Anterior cingulate cortex (tissue), 58 donors: ENCODE data around the gene EHBP1L1.
"Not testable (repeated sequence)": the region's sequence is repeated elsewhere in the genome, so short reads cannot be mapped to it uniquely, and the experiment has no call there.

ENCODE experiments used
- DNase-seq, 58 donors: peaks; one replicate each; lab custom pipeline; 2025; lab: John Stamatoyannopoulos, UW

The EHBP1L1 gene

GRCh38 chr11:65559951-65560537 lies 15.8 kb upstream of the EHBP1L1 start:
- DNase-seq, result peak in 7 of 58 donors; percentile 20 to 40 (median 33)

- peak in 23 of 58 donors; percentile 15 to 65 (median 29) for DNase-seq
These were observed 15.1 kb upstream of the EHBP1L1 start for GRCh38 chr11:65560555-65561418.

GRCh38 chr11:65562020-65562419 lies 13.8 kb upstream of the EHBP1L1 start:
- no peak for DNase-seq

GRCh38 chr11:65562788-65563187 lies 13.1 kb upstream of the EHBP1L1 start:
- no peak for DNase-seq

- no peak for DNase-seq
These were observed 12.3 kb upstream of the EHBP1L1 start for GRCh38 chr11:65563601-65564000.

GRCh38 chr11:65564879-65565559 lies 10.8 kb upstream of the EHBP1L1 start:
- not testable (repeated sequence) for DNase-seq

GRCh38 chr11:65565624-65566453 lies 10.0 kb upstream of the EHBP1L1 start:
- DNase-seq, result no peak

- DNase-seq, result peak in 6 of 58 donors; percentile 66 to 82 (median 76)
These were observed 6.5 kb upstream of the EHBP1L1 start for GRCh38 chr11:65569164-65569972.

- DNase-seq, result peak; percentile 95 to 100 (median 99)
These were observed 5.6 kb upstream of the EHBP1L1 start, which contains the start of gene ZNRD2 for GRCh38 chr11:65569973-65570918. ZNRD2 (plus strand) TSS chr11:65570477; CDS start chr11:65570492, 15 bp downstream.

GRCh38 chr11:65571420-65571819 lies 4.4 kb upstream of the EHBP1L1 start:
- DNase-seq, result no peak

- DNase-seq, result no peak
These were observed 3.9 kb upstream of the EHBP1L1 start for GRCh38 chr11:65571940-65572339.

- peak; percentile 17 to 94 (median 80) for DNase-seq
These were observed 3.3 kb upstream of the EHBP1L1 start, which contains the start of gene FAM89B for GRCh38 chr11:65572356-65573051. FAM89B (plus strand) TSS chr11:65572538; CDS start chr11:65572670, 132 bp downstream.

GRCh38 chr11:65573391-65574079 lies 2.3 kb upstream of the EHBP1L1 start:
- peak in 3 of 58 donors; percentile 44 to 51 (median 46) for DNase-seq

GRCh38 chr11:65574109-65574810 lies 1.6 kb upstream of the EHBP1L1 start:
- DNase-seq, result peak in 57 of 58 donors; percentile 19 to 87 (median 68)

GRCh38 chr11:65574811-65575567 lies 864 bp upstream of the EHBP1L1 start:
- peak in 1 of 58 donors; percentile 37 for DNase-seq
